Esophagus squamous epithelium (tissue), 4 donors: ENCODE results near the gene STAG1.

Experiments used
- CTCF ChIP-seq, 6 experiments: fragments of 450-650 bp in 4 of 6; fragments of 200-600 bp in 2 of 6; sonication (generic) in 2 of 6; IDR thresholded peaks; one replicate each; pipeline ENCODE4 v1.5.1; 2016 to 2019; ENCODE audit warnings: antibody characterized with exemption in 6 of 6, mild to moderate bottlenecking in 4 of 6, moderate library complexity in 4 of 6
- POLR2A ChIP-seq, 4 donors: fragments of 450-650 bp; IDR thresholded peaks; one replicate each; pipeline ENCODE4 v1.6.1; 2017; ENCODE audit warnings: antibody characterized with exemption in 4 of 4, mild to moderate bottlenecking in 4 of 4, moderate library complexity in 3 of 4

- no peak for TF ChIP-seq CTCF (IDR thresholded peaks at IDR 0.05)
- no peak for TF ChIP-seq POLR2A (IDR thresholded peaks at IDR 0.05)
Measured at GRCh38 chr3:136414476-136414875, 337.7 kb downstream of the STAG1 start.
